T-helper 2 cell treated with Interferon-gamma antibody and Interleukin-4, amounts not matched to agents 5 μg/mL and 100 μg/mL, for 36 hours (primary cell): ENCODE measurements around the gene ROS1.
A peak's percentile ranks its signal among the peaks of the same experiment; 100 is the strongest.
"Not testable (repeated sequence)": the region's sequence is repeated elsewhere in the genome, so short reads cannot be mapped to it uniquely, and the experiment has no call there.

ENCODE experiments used
- DNase-seq: peaks from one replicate; pipeline ENCODE4 v3.0.0; 2021; ENCODE audit warnings: low spot score
- H3K27ac Mint-ChIP-seq: one replicate; pipeline ENCODE4 v1.8.0; 2021; ENCODE audit warnings: mild to moderate bottlenecking, mixed read lengths
- H3K27me3 Mint-ChIP-seq: one replicate; pipeline ENCODE4 v1.8.0; 2021; ENCODE audit warnings: low read depth, mixed read lengths
- H3K36me3 Mint-ChIP-seq: one replicate; pipeline ENCODE4 v1.8.0; 2021; ENCODE audit warnings: low read depth, mixed read lengths
- H3K4me1 Mint-ChIP-seq: one replicate; pipeline ENCODE4 v1.8.0; 2021; ENCODE audit warnings: low read depth, mixed read lengths
- H3K4me3 Mint-ChIP-seq: one replicate; pipeline ENCODE4 v1.8.0; 2022; ENCODE audit warnings: mild to moderate bottlenecking, moderate library complexity, mixed read lengths
- H3K9me3 Mint-ChIP-seq: one replicate; pipeline ENCODE4 v1.8.0; 2021; ENCODE audit warnings: mixed read lengths

The ROS1 gene

GRCh38 chr6:117267054-117267347, 158.7 kb downstream of the ROS1 start:
- H3K36me3 Mint-ChIP-seq = peaks cover 2% of the 10 kb centered on the region
- H3K9me3 Mint-ChIP-seq = no peaks in the 10 kb centered on the region
- peaks cover 87% of the 10 kb centered on the region for H3K27me3 Mint-ChIP-seq
- no peak for DNase-seq
- peaks cover 10% of the 10 kb centered on the region for H3K4me1 Mint-ChIP-seq
- no peak overlapping the region for H3K27ac Mint-ChIP-seq
- H3K4me3 Mint-ChIP-seq = no peak overlapping the region

GRCh38 chr6:117266257-117267053, 159.3 kb downstream of the ROS1 start:
- no peak for DNase-seq
- Mint-ChIP-seq H3K27ac (no peak overlapping the region), H3K4me3 (no peak overlapping the region), H3K9me3 (no peaks in the 10 kb centered on the region), H3K27me3 (peaks cover 86% of the 10 kb centered on the region), H3K36me3 (peaks cover 2% of the 10 kb centered on the region), H3K4me1 (peaks cover 10% of the 10 kb centered on the region)

GRCh38 chr6:117265410-117266256, 160.1 kb downstream of the ROS1 start, which contains the start of gene VGLL2:
TSS of gene VGLL2 (plus strand) at chr6:117265558. CDS start at chr6:117265764, 206 bp downstream.
- DNase-seq = no peak
- Mint-ChIP-seq H3K27me3 (peaks cover 85% of the 10 kb centered on the region), H3K4me1 (peaks cover 10% of the 10 kb centered on the region), H3K4me3 (peak within 1 kb of the TSS; percentile 73), H3K9me3 (no peaks in the 10 kb centered on the region), H3K27ac (no peak within 1 kb of the TSS), H3K36me3 (peaks cover 2% of the 10 kb centered on the region)

DNA sequence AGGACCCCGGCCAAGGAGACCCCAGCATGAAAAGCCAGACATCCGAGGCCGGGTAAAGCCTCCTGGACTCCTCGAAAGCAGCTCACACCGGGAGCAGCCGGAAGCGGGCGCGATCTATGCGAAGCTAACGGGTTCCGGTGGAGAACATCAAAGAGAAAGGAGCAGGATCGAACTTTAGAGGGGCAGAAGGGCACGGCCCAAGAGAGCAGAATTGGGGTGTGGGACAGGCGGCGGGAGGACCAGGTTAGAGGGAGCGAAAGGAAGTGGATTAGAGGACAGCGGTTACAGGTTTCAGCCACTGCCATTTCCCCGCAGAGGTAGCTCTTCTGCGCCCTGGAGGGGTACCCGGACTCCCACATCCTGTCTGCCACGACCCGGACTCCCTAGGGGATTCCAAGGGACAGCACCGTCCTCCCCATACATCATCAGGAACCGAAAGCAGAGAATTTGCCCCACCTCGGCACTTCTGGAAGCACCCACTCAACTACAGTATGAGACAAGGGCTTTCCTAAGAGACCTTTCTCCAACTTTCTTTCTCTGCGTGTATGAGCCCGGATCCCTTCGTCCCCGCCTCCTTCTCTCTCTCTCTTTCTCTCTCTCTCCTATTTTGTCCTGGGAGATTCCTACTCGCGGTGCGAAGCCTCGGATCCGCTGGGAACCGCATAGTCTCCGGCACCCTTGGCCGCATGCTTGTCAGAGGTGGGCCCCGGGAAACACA, 160.9 kb downstream of the ROS1 start:
- H3K36me3 Mint-ChIP-seq = peaks cover 2% of the 10 kb centered on the region
- DNase-seq = no peak
- H3K4me1 Mint-ChIP-seq = peaks cover 10% of the 10 kb centered on the region
- peak overlapping the region; percentile 73 for H3K4me3 Mint-ChIP-seq
- H3K27ac Mint-ChIP-seq = no peak overlapping the region
- peaks cover 82% of the 10 kb centered on the region for H3K27me3 Mint-ChIP-seq
- H3K9me3 Mint-ChIP-seq = no peaks in the 10 kb centered on the region

DNA sequence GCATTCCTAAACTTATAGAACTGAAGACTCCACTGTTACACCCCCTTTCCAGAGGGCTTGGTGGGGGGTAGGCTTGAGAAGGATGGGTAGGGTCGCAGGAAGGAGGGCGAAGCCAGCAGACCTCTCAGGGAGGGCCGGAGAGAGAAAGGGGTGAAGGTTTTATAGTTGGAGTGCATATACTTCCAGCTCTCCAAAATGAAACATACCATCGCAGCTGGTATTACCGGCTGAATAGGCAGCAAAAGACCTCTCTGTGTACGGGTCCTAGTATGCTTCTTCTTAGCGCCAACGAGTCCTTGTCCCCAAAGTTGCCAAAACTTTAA, 161.4 kb downstream of the ROS1 start:
- H3K4me3 Mint-ChIP-seq = peak overlapping the region; percentile 73
- H3K9me3 Mint-ChIP-seq = no peaks in the 10 kb centered on the region
- peaks cover 2% of the 10 kb centered on the region for H3K36me3 Mint-ChIP-seq
- H3K27me3 Mint-ChIP-seq = peaks cover 77% of the 10 kb centered on the region
- no peak overlapping the region for H3K27ac Mint-ChIP-seq
- peaks cover 10% of the 10 kb centered on the region for H3K4me1 Mint-ChIP-seq
- DNase-seq = no peak

- Mint-ChIP-seq H3K4me3 (no peak overlapping the region), H3K27me3 (peaks cover 68% of the 10 kb centered on the region), H3K27ac (no peak overlapping the region), H3K36me3 (peaks cover 2% of the 10 kb centered on the region), H3K4me1 (peaks cover 10% of the 10 kb centered on the region), H3K9me3 (no peaks in the 10 kb centered on the region)
- DNase-seq = no peak
Measured at GRCh38 chr6:117263353-117263927, 162.3 kb downstream of the ROS1 start.

DNA sequence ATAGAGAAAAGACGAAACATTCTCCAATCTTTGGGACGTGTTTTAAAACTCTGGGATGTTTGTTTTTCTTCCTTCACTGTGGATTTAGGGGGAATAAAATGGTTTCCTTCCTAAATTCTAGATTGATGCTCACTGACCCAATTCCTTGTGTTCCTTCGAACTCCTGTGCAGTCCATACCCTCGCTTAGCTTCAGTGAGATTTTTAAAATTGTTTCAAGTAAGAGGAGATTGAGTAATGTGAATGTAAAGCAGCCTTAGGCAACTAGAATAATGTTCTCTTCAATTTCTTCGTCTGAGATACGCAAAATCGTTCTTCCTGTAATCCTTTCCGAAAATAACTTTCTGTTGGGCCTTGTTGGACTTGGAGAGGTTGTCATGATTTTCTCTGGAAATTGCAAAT, 162.9 kb downstream of the ROS1 start:
- H3K27ac Mint-ChIP-seq = no peak overlapping the region
- no peaks in the 10 kb centered on the region for H3K9me3 Mint-ChIP-seq
- DNase-seq = no peak
- H3K4me3 Mint-ChIP-seq = no peak overlapping the region
- peaks cover 10% of the 10 kb centered on the region for H3K4me1 Mint-ChIP-seq
- peaks cover 2% of the 10 kb centered on the region for H3K36me3 Mint-ChIP-seq
- peaks cover 62% of the 10 kb centered on the region for H3K27me3 Mint-ChIP-seq

GRCh38 chr6:117253785-117254184, 172.0 kb downstream of the ROS1 start:
- Mint-ChIP-seq H3K27me3 (no peaks in the 10 kb centered on the region), H3K36me3 (no peaks in the 10 kb centered on the region), H3K4me3 (no peak overlapping the region), H3K9me3 (no peaks in the 10 kb centered on the region), H3K27ac (no peak overlapping the region), H3K4me1 (no peaks in the 10 kb centered on the region)
- DNase-seq = no peak

DNA sequence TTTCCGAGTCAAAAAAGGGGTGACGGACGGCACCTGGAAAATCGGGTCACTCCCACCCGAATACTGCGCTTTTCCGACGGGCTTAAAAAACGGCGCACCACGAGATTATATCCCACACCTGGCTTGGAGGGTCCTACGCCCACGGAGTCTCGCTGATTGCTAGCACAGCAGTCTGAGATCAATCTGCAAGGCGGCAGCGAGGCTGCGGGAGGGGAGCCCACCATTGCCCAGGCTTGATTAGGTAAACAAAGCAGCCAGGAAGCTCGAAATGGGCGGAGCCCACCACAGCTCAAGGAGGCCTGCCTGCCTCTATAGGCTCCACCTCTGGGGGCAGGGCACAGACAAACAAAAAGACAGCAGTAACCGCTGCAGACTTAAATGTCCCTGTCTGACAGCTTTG, 180.8 kb downstream of the ROS1 start:
- H3K27me3 Mint-ChIP-seq, H3K4me3 Mint-ChIP-seq, H3K27ac Mint-ChIP-seq, H3K4me1 Mint-ChIP-seq, H3K36me3 Mint-ChIP-seq, DNase-seq, H3K9me3 Mint-ChIP-seq: not testable (repeated sequence)

- not testable (repeated sequence) for H3K36me3 Mint-ChIP-seq, H3K4me3 Mint-ChIP-seq, H3K9me3 Mint-ChIP-seq, H3K27ac Mint-ChIP-seq, H3K4me1 Mint-ChIP-seq, H3K27me3 Mint-ChIP-seq, DNase-seq
Measured at GRCh38 chr6:117244571-117244970, 181.2 kb downstream of the ROS1 start.
